Measurements from ENCODE around the gene TAF1B. TPM values are rescaled to one million over a fixed set of nuclear protein-coding genes. Genes with fewer than 3 reads are reported as not detected.
"Not testable (repeated sequence)": the region's sequence is repeated elsewhere in the genome, so short reads cannot be mapped to it uniquely, and the experiment has no call there.

Gene TAF1B
- total RNA-seq, 1 experiment from 2014 or later: 35.2 TPM

- Histone ChIP-seq H3K9me3 (ENCODE audit: control insufficient read depth, insufficient read depth, low read depth, low read length) (no peaks in the 10 kb centered on the region), H3K4me3 (ENCODE audit: low read depth in 2 of 2, low read length in 2 of 2) (no peak overlapping the region), H3K27ac (ENCODE audit: low read length) (no peak overlapping the region), H3K4me1 (ENCODE audit: control insufficient read depth, insufficient read depth, low read length) (peaks cover 6% of the 10 kb centered on the region), H3K36me3 (ENCODE audit: control insufficient read depth, insufficient read depth, low read length) (peaks cover 25% of the 10 kb centered on the region), H3K27me3 (ENCODE audit: control insufficient read depth, insufficient read depth, low read length) (no peaks in the 10 kb centered on the region)
- in situ Hi-C loops (cut with HindIII; ENCODE audit: low pct_unique_long_range_greater_than_20kb, low sequenced_read_pairs) (no loop called here), intact Hi-C loops (cut with micrococcal nuclease; ENCODE audit: unreplicated experiment) (no loop called here)
- DNase-seq (ENCODE audit: low read depth, low spot score): no peak
- TF ChIP-seq POLR2AphosphoS5 (IDR thresholded peaks at IDR 0.05; ENCODE audit: low read depth, low read length) (no peak), TCF7L2 (IDR thresholded peaks at IDR 0.05; ENCODE audit: low read depth, low read length) (no peak), SIN3A (IDR thresholded peaks at IDR 0.05; ENCODE audit: borderline replicate concordance, insufficient read depth, low read depth, low read length) (no peak), REST (IDR thresholded peaks at IDR 0.05; ENCODE audit: insufficient read depth in 1 of 2, low read depth in 2 of 2, low read length in 1 of 2) (no peak), CTCF (IDR thresholded peaks at IDR 0.05) (no peak)
- ATAC-seq: no peak
- ChIA-PET CTCF (no interaction called here), POLR2A (no interaction called here)
- BruUV-seq (replicated peaks): no TSS peak
Observed at GRCh38 chr2:9919512-9919911, 76.2 kb downstream of the TAF1B start.

GRCh38 chr2:9927020-9927419 is 83.7 kb downstream of the TAF1B start:
- H3K27me3 ChIP-seq (ENCODE audit: control insufficient read depth, insufficient read depth, low read length); in situ Hi-C loops (cut with HindIII; ENCODE audit: low pct_unique_long_range_greater_than_20kb, low sequenced_read_pairs); BruUV-seq (replicated peaks); DNase-seq (ENCODE audit: low read depth, low spot score); POLR2A ChIA-PET; ATAC-seq; CTCF ChIA-PET; H3K9me3 ChIP-seq (ENCODE audit: control insufficient read depth, insufficient read depth, low read depth, low read length); H3K4me1 ChIP-seq (ENCODE audit: control insufficient read depth, insufficient read depth, low read length); H3K4me3 ChIP-seq (ENCODE audit: low read depth in 2 of 2, low read length in 2 of 2); intact Hi-C loops (cut with micrococcal nuclease; ENCODE audit: unreplicated experiment); H3K27ac ChIP-seq (ENCODE audit: low read length); H3K36me3 ChIP-seq (ENCODE audit: control insufficient read depth, insufficient read depth, low read length): not testable (repeated sequence)

- in situ Hi-C loops (cut with HindIII; ENCODE audit: low pct_unique_long_range_greater_than_20kb, low sequenced_read_pairs): no loop called here
Observed at GRCh38 chr2:9937258-9937657, 94.0 kb downstream of the TAF1B start.

More at GRCh38 chr2:9937258-9937657, 94.0 kb downstream of the TAF1B start:
- ATAC-seq: no peak
- Histone ChIP-seq H3K9me3 (ENCODE audit: control insufficient read depth, insufficient read depth, low read depth, low read length) (no peaks in the 10 kb centered on the region), H3K36me3 (ENCODE audit: control insufficient read depth, insufficient read depth, low read length) (peaks cover 7% of the 10 kb centered on the region; the same call in 1 of the 2 replicates), H3K4me1 (ENCODE audit: control insufficient read depth, insufficient read depth, low read length) (no peaks in the 10 kb centered on the region), H3K27ac (ENCODE audit: low read length) (no peak overlapping the region), H3K4me3 (ENCODE audit: low read depth in 2 of 2, low read length in 2 of 2) (no peak overlapping the region), H3K27me3 (ENCODE audit: control insufficient read depth, insufficient read depth, low read length) (no peaks in the 10 kb centered on the region)
- POLR2A ChIA-PET: no interaction called here
- DNase-seq (ENCODE audit: low read depth, low spot score): no peak
- CTCF ChIA-PET: no interaction called here
- TF ChIP-seq POLR2AphosphoS5 (IDR thresholded peaks at IDR 0.05; ENCODE audit: low read depth, low read length): no peak
- TF ChIP-seq REST (IDR thresholded peaks at IDR 0.05; ENCODE audit: insufficient read depth in 1 of 2, low read depth in 2 of 2, low read length in 1 of 2): no peak
- no peak for TF ChIP-seq SIN3A (IDR thresholded peaks at IDR 0.05; ENCODE audit: borderline replicate concordance, insufficient read depth, low read depth, low read length)
- TF ChIP-seq TCF7L2 (IDR thresholded peaks at IDR 0.05; ENCODE audit: low read depth, low read length): no peak
- no peak for TF ChIP-seq CTCF (IDR thresholded peaks at IDR 0.05)
- intact Hi-C loops (cut with micrococcal nuclease; ENCODE audit: unreplicated experiment): no loop called here
- BruUV-seq (replicated peaks): no TSS peak
